GM12801 (cell line): ENCODE measurements around the gene SLC28A3.

ENCODE experiments used
- TF ChIP-seq, protein P1 (sequence below): IDR thresholded peaks from one replicate; pipeline ENCODE4 v1.5.1; 2011; ENCODE audit warnings: control low read depth; ENCODE audit not compliant: insufficient read length; ENCODE audit errors: extremely low read depth

The SLC28A3 gene

DNA sequence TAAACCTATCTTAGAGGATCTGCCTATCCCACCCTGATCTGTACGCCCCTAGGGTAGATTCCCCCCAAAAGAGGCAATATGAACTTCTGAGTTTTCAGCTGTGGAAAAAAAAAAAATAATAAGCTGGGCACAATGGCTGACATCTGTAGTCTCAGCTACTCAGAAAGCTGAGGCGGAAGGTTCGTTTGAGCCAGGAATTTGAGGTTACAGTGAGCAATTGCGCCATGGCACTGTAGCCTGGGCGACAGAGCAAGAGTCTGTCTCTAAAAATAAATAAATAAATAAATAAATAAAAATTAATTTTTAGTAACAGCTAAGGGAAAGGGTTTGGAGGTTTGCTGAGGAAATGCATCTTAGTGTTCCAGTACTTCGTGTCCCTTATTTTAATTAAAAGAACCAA lies 21.1 kb upstream of the SLC28A3 start:
- TF ChIP-seq, protein P1, sequence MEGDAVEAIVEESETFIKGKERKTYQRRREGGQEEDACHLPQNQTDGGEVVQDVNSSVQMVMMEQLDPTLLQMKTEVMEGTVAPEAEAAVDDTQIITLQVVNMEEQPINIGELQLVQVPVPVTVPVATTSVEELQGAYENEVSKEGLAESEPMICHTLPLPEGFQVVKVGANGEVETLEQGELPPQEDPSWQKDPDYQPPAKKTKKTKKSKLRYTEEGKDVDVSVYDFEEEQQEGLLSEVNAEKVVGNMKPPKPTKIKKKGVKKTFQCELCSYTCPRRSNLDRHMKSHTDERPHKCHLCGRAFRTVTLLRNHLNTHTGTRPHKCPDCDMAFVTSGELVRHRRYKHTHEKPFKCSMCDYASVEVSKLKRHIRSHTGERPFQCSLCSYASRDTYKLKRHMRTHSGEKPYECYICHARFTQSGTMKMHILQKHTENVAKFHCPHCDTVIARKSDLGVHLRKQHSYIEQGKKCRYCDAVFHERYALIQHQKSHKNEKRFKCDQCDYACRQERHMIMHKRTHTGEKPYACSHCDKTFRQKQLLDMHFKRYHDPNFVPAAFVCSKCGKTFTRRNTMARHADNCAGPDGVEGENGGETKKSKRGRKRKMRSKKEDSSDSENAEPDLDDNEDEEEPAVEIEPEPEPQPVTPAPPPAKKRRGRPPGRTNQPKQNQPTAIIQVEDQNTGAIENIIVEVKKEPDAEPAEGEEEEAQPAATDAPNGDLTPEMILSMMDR = no peak

DNA sequence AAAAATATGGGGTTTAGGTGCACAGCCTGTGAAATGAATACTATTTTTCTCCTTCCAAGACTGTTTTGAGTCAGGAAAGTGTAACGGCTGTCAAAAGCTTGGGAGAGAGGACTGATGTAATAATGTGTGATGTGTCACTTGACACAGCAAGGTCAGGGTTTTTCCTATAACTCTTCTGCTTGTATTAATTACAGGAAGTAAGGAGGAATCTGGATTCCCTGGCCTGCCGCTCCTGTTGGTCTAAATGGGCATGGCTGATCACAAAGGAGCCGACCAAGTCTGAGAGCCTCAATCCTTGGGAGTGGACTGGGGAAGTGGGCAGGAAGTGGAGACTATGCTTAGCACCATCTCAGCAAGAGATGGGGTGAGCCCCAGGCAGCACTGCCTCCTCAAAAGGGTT lies 16.7 kb upstream of the SLC28A3 start:
- TF ChIP-seq, protein P1 = no peak

DNA sequence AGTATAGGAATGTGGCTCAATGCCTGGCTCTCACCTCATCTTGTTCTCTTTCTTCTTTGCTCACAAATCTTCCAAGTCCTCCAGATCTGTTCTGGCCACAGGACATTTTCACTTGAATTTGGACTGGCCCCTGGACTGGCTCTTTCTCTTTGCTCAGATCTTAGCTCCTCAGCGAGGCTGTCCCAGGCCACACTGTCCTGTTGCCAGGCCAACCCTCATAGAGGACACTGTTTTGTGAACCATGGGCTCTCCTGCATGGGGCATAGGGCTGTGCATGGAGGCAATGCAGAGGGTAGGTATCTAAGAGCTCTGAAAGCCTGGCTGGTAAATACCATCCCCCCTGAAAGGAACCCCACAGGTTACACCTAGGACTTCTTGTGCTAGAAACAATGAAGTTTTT lies 13.5 kb upstream of the SLC28A3 start:
- TF ChIP-seq, protein P1 = no peak

DNA sequence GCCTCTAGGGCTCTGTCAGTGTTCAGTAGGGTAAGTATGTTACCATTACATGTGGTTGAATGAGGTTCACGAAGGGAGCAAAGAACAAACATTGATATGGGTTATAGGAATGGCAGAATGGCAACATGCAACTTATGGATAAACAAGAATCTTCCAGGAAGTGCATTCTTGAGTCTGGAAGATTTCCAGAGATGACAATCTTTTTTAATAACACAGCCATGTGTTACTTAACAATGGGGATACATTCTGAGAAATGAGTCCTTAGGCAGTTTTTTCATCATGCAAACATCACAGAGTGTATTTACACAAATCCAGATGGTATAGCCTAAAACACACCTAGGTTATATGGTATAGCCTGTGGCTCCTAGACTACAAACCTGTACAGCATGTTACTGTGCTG lies 9.1 kb upstream of the SLC28A3 start:
- TF ChIP-seq, protein P1 = no peak

DNA sequence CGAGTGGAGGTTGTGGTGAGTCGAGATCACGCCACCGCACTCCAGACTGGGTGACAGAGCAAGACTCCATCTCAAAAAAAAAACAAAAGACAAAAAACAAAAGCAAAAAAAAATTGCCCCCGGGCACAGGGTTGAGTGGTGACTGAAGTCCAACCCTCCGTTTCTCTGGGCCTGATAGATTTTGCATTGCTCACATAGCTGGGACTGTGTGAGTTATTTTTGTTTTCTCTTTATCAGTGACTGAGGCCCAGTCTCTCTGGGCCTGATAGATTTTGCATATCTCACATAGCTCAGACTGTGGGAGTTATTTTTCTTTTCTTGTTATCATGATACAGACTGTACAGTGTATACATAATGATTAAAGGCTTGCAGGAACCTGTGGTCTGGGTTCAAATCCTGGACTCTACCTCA lies 2.6 kb upstream of the SLC28A3 start:
- TF ChIP-seq, protein P1 = no peak

DNA sequence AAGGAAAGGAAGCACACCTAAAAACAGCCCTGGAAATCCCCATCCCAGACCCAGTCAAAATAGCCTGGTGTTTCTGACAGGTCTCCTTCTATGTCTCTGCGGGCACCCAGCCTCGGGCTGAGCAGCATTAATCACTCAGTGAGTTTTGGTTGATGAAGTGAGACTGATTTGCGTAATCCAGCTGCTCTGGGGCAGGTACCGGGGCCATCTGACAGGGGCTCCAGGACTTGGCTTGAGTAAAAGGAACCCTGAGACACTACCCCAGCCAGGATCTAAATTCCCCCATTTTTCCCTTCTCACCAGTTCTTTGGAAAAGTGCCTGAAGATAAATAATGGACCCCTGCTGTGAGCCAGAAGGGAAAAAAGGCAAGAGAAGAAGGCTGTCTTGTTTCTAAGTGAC lies 596 bp downstream of the SLC28A3 start:
- TF ChIP-seq, protein P1 = no peak

DNA sequence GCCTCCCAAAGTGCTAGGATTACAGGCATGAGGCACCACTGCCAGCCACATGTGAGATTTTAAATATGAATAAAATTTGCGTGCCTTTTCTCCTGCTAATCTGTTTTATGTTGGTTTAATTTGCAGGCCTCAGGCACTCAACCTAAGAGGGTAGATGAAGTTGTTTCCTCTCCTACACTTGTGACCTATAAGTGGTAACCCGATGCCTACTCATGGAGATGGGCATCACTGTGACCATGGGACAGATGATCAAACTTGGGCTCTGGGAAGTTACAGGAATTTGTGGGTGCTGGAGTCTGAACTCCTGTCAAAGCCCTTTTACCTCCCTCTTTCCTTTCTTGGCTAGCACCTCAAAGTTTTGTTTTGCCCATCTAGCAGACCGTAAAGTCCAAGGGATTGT lies 1.1 kb downstream of the SLC28A3 start:
- TF ChIP-seq, protein P1 = no peak

DNA sequence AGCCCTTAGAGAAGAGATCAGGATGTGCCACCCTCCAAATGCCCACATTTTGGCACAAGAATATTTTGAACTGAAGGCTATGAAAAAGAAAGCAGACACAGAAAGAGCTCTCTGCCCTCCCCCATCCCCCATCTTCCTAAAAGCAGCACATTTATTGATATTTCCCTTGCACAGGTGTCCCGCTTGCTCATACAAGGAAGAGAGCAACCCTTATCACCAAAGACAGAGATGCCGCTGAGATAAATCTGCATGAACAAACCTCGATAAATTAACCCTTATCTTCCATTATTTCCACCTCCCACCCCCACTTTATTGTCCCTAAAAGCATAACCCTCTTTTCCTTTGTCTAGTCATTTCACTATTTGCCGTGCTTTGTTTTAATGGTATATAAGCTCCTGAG lies 1.8 kb downstream of the SLC28A3 start:
- TF ChIP-seq, protein P1 = no peak
